Rectal smooth muscle tissue (tissue), 1 donor: Measurements from ENCODE around the gene DCAF8.

ENCODE experiments used
- H3K27ac ChIP-seq: one replicate; pipeline ENCODE4 v1.7.0; 2013; ENCODE audit warnings: low read depth, low read length, inconsistent platforms
- H3K27me3 ChIP-seq: one replicate; pipeline ENCODE4 v1.7.0; 2013; ENCODE audit warnings: low read length; ENCODE audit not compliant: control insufficient read depth, insufficient read depth
- H3K36me3 ChIP-seq: one replicate; pipeline ENCODE4 v1.7.0; 2013; ENCODE audit warnings: low read length; ENCODE audit not compliant: control insufficient read depth, insufficient read depth
- H3K4me1 ChIP-seq: one replicate; pipeline ENCODE4 v1.7.0; 2013; ENCODE audit warnings: low read length; ENCODE audit not compliant: control insufficient read depth, insufficient read depth
- H3K4me3 ChIP-seq: one replicate; pipeline ENCODE4 v1.7.0; 2013; ENCODE audit warnings: low read length
- H3K9ac ChIP-seq: one replicate; pipeline ENCODE4 v1.7.0; 2013; ENCODE audit warnings: low read length

The DCAF8 gene

GRCh38 chr1:160257411-160258015, 4.8 kb downstream of the DCAF8 start:
- Histone ChIP-seq H3K4me3 (no peak overlapping the region), H3K36me3 (no peaks in the 10 kb centered on the region), H3K4me1 (peaks cover 27% of the 10 kb centered on the region), H3K27me3 (no peaks in the 10 kb centered on the region), H3K27ac (peak overlapping the region; percentile 45), H3K9ac (no peak overlapping the region)

GRCh38 chr1:160256396-160257046, 5.8 kb downstream of the DCAF8 start:
- Histone ChIP-seq H3K4me1 (peaks cover 30% of the 10 kb centered on the region), H3K4me3 (no peak overlapping the region), H3K9ac (no peak overlapping the region), H3K27me3 (no peaks in the 10 kb centered on the region), H3K36me3 (no peaks in the 10 kb centered on the region), H3K27ac (no peak overlapping the region)

GRCh38 chr1:160255781-160256300, 6.5 kb downstream of the DCAF8 start:
- no peaks in the 10 kb centered on the region for H3K36me3 ChIP-seq
- peaks cover 33% of the 10 kb centered on the region for H3K4me1 ChIP-seq
- no peak overlapping the region for H3K9ac ChIP-seq
- no peak overlapping the region for H3K27ac ChIP-seq
- H3K4me3 ChIP-seq = no peak overlapping the region
- H3K27me3 ChIP-seq = no peaks in the 10 kb centered on the region

GRCh38 chr1:160251687-160252526, 10.4 kb downstream of the DCAF8 start:
- no peaks in the 10 kb centered on the region for H3K27me3 ChIP-seq
- no peak overlapping the region for H3K4me3 ChIP-seq
- H3K4me1 ChIP-seq = peaks cover 17% of the 10 kb centered on the region
- H3K36me3 ChIP-seq = no peaks in the 10 kb centered on the region
- H3K9ac ChIP-seq = no peak overlapping the region
- H3K27ac ChIP-seq = peak overlapping the region; percentile 44

- Histone ChIP-seq H3K27me3 (no peaks in the 10 kb centered on the region), H3K9ac (no peak overlapping the region), H3K27ac (peak overlapping the region; percentile 44), H3K4me3 (no peak overlapping the region), H3K4me1 (peaks cover 10% of the 10 kb centered on the region), H3K36me3 (no peaks in the 10 kb centered on the region)
These were observed 11.3 kb downstream of the DCAF8 start for GRCh38 chr1:160251011-160251410.

- Histone ChIP-seq H3K36me3 (no peaks in the 10 kb centered on the region), H3K4me3 (no peak overlapping the region), H3K27ac (no peak overlapping the region), H3K27me3 (no peaks in the 10 kb centered on the region), H3K9ac (no peak overlapping the region), H3K4me1 (peaks cover 9% of the 10 kb centered on the region)
These were observed 15.3 kb downstream of the DCAF8 start for GRCh38 chr1:160247053-160247452.

DNA sequence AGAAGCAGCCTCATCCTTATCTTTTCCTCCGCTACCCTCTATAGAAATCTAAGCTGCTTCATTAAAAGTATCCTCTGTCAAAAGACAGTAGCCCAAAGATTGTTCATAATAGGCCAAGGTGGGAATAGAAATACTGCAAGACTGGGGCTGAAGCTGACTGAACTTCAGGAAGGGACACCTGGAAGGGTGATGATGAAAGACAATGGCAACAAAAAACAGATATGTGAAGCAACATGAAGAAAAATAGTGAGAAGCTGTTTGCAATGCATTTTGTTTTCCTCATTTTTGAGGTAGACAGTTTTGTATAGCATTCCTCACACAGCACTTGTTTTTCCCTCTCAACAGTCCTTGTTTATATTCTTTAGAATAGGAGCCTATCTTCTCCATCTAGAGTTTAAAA, 16.9 kb downstream of the DCAF8 start:
- no peaks in the 10 kb centered on the region for H3K27me3 ChIP-seq
- H3K9ac ChIP-seq = no peak overlapping the region
- H3K36me3 ChIP-seq = no peaks in the 10 kb centered on the region
- no peaks in the 10 kb centered on the region for H3K4me1 ChIP-seq
- H3K27ac ChIP-seq = no peak overlapping the region
- no peak overlapping the region for H3K4me3 ChIP-seq

DNA sequence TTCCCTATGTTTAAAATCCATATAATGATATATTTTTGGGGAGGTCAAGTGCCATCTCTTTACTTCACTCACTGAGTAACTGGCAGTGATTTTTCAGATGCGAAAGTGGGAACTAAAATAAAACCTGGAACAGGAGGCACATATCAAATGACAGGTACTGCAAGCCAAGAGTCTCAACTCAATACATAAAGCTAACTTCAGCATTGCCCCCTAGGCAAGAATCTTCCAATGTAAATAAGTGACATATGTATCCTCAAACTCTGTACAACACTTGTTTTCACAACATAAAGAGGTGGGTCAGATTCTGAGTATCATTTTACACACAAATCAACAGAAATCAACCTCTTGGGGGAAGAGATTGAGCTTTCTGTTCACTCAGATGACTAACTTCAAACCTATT, 18.1 kb downstream of the DCAF8 start:
- Histone ChIP-seq H3K9ac (no peak overlapping the region), H3K36me3 (peaks cover 10% of the 10 kb centered on the region), H3K27me3 (no peaks in the 10 kb centered on the region), H3K4me3 (no peak overlapping the region), H3K27ac (no peak overlapping the region), H3K4me1 (no peaks in the 10 kb centered on the region)

DNA sequence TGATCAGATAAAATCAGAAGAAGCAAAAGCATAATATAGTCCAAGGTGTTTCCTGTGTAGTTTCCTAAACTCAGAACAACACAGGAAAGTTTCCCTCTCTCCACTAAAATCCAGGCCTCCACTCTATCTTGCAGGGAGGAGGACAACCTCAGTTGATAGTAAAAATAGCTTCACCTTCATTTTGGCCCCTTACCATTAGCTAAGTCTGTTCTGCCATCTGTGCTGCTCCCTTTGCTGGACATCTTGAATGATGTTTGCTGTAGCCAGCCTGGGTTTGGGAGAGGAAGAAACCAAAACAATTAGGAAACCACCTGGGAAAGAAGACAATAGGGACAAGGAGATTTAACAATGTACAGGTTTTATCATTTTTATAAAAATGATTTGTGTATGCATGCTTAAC, 18.6 kb downstream of the DCAF8 start:
- Histone ChIP-seq H3K27ac (no peak overlapping the region), H3K36me3 (peaks cover 11% of the 10 kb centered on the region), H3K4me3 (no peak overlapping the region), H3K9ac (no peak overlapping the region), H3K27me3 (no peaks in the 10 kb centered on the region), H3K4me1 (no peaks in the 10 kb centered on the region)

GRCh38 chr1:160239582-160240299, 22.6 kb downstream of the DCAF8 start:
- Histone ChIP-seq H3K9ac (no peak overlapping the region), H3K27ac (no peak overlapping the region), H3K36me3 (peaks cover 23% of the 10 kb centered on the region), H3K27me3 (no peaks in the 10 kb centered on the region), H3K4me3 (no peak overlapping the region), H3K4me1 (no peaks in the 10 kb centered on the region)

DNA sequence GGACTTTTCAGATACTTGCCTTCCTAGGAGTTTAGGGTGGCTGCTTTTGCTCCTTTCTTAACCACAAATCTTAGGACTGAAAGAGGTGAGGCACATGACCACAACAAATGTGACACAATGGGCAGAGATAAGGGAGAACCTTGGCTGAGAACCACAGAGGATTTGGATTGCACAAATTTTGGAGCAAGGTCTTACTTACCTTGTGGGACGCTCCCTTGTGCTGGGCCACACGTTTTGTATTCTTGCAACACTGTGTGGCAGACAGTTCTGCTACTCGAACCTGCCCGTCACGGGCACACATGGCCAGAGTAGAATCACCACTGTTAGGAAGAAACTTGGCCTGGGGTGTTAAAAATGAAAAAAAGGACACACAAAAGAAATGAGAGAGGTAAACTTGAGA, 23.9 kb downstream of the DCAF8 start:
- Histone ChIP-seq H3K4me3 (no peak overlapping the region), H3K27ac (no peak overlapping the region), H3K9ac (no peak overlapping the region), H3K4me1 (no peaks in the 10 kb centered on the region), H3K27me3 (no peaks in the 10 kb centered on the region), H3K36me3 (peaks cover 23% of the 10 kb centered on the region)

DNA sequence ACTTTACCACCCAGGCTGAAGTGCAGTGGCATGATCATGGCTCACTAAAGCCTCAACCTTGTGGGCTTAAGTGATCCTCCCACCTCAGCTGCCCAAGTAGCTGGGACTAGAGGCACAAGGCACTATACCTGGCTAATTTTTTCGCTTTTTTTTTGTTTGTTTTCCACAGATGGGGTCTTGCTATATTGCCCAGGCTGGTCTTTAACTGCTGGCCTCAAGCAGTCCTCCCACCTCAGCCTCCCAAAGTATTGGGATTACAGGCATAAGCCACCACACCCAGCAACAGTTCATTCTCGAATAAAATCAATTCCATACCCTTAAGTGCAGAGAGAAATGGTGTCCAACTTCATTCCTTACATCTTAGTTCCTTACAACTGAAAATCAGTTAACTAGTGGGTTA, 24.8 kb downstream of the DCAF8 start:
- no peak overlapping the region for H3K4me3 ChIP-seq
- no peaks in the 10 kb centered on the region for H3K27me3 ChIP-seq
- no peak overlapping the region for H3K27ac ChIP-seq
- H3K9ac ChIP-seq = no peak overlapping the region
- H3K4me1 ChIP-seq = no peaks in the 10 kb centered on the region
- H3K36me3 ChIP-seq = peaks cover 23% of the 10 kb centered on the region
